Activated CD8-positive, alpha-beta memory T cell treated with anti-CD3 and anti-CD28 coated beads for 1 hour (primary cell): ENCODE measurements around the gene SYVN1.
"Not testable (repeated sequence)": the region's sequence is repeated elsewhere in the genome, so short reads cannot be mapped to it uniquely, and the experiment has no call there.

Source experiments
- DNase-seq, 2 donors: peaks; one replicate each; pipeline ENCODE4 v3.0.0-alpha.2; 2020; ENCODE audit warnings: low read depth in 1 of 2; ENCODE audit errors: extremely low read depth in 1 of 2

Gene SYVN1

DNA sequence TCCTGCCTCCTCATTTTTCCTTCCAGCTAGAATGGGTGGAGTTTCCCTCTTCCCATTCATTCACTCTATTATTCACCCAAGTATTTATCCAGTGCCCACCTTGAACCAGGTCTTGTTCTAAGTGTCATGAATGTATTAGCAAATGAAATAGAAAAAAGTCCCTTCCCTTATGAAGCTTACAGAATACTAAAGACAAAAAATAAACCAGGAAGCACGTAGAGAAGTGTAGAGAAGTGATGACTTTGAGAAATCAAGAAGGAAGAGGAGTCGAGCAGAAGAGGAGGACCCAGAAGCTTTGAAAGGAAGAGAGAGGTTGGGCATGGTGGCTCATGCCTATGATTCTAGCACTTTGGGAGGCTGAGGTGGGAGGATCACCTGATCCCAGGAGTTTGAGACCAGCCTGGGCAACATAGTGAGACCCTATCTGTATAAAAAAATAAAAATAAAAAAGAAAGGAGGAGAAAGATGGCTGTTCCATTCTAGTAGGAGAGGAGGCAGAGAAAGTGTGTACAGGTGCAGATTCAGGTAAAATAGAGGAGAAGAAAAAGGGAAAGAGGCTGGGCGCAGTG, 17.1 kb upstream of the SYVN1 start:
- DNase-seq, result no peak

DNA sequence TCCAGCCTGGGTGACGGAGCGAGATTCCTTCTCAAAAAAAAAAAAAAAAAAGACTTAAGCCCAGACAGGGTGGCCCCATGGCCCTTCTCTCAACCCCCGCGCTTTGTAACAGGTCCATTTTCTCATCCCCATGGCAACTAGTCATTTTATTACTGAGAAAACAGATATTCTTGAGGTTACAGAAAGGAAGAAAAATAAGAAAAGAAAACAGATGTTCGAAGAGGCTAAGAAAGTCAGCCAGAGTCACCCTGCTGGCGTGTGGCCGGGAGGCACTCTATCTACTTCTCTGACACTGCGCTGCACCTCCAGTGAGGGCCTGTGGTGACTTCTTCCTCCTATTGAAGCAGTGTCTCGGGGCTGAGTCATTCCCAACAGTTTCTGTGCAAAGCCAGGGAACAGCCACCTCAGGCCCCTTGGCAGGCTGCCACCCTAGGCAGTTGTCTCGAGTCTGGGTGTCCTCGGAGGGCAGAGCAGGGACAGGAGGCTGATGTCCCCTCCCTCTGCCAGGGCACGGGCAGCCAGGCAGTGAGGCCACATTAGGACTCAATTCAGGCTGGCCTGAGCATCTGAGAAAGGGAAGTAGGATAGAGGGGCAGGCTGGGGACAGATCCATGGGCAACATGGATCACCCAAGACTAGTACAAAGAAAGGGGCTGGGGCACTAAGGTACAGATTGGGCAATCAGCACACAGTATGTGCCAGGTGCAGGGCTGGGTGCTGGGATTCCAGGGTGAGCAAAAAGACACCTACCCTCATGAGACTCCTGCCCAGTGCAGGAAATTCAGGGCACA, 16.4 kb upstream of the SYVN1 start:
- DNase-seq, result no peak

DNA sequence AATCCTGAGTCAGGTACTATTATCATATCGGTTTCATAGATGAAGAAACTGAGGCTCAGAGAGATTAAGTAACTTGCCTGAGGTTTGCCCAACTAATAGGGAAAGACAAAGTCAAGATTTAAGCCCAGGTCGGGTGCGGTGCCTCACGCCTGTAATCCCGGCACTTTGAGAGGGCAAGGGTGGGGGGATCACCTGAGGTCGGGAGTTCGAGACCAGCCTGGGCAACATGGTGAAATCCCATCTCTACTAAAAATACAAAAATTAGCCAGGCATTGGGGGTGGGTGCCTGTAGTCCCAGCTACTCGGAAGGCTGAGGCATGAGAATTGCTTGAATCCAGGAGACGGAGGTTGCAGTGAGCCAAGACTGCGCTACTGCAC, 15.8 kb upstream of the SYVN1 start:
- not testable (repeated sequence) for DNase-seq

DNA sequence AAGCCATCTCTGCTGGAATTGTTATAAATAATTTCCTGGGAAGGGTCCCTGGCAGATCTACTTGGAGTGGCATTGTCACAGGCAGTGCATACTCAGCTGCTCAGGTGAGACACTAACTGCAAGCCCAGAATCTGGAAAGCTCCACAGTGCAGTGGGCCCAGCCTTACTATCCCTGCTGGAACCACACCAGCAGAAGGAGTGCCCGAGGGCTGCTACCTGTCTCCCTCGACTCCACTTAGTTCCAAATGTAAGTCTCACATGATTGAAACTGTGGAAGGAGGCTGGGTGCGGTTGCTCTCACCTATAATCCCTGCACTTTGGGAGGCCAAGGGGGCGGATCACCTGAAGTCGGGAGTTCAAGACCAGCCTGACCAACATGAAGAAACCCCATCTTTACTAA, 14.3 kb upstream of the SYVN1 start:
- DNase-seq, result no peak

DNA sequence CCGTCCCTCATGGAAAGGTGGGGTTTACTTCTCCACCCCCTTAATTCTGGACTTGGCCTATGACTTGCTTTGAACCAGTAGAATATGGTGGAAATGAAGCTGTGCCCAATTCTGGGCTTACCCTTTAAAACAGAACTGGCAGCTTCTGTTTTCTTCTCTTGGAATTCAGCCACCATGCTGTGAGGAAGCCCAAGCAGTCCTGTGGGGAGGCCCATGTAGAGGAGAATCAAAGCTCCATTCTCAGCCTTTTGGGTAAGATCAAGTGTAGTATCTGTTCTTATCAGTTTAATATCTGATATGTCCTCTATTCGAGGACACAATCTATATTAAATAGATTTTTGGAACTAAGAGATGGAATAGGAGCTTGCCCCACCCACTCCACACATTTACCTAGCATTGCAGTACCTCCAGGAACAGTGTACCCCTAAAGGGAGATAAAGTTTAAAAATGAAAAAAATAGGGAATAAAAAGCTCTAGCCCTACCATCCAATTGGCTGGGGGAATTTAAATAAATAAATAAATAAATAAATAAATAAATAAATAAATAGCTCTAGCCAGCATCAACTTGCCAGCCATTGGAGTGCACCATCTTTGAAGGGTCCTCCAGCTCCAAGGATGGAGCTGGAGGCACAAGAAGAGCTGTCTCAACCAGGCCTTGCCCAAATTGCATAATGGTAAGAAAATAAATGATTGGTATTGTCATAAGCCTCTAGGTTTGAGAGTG, 13.2 kb upstream of the SYVN1 start:
- no peak for DNase-seq

DNA sequence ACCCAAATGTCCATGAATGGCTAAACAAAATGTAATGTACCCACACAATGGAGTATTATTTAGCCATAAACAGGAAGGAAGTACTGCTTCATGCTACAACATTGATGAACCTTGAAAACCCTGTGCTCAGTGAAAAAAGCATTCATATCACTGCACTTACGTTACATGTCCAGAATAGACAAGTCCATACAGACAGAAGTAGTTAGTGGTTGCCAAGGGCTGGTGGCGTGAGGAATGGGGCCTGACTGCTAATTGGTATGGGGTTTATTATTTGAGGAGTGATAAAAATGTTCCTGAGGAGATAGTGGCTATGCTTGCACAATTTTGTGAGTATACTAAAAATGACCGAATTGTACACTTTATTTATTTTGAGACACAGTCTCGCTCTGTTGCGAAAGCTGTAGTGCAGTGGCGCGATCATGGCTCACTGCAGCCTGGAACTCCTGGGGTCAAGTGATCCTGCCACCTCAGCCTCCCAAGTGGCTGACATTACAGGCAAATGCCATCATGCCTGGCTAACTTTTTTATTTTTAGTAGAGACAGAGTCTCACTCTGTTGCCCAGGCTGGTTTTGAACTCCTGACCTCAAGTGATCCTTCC, 7.7 kb upstream of the SYVN1 start:
- no peak for DNase-seq

DNA sequence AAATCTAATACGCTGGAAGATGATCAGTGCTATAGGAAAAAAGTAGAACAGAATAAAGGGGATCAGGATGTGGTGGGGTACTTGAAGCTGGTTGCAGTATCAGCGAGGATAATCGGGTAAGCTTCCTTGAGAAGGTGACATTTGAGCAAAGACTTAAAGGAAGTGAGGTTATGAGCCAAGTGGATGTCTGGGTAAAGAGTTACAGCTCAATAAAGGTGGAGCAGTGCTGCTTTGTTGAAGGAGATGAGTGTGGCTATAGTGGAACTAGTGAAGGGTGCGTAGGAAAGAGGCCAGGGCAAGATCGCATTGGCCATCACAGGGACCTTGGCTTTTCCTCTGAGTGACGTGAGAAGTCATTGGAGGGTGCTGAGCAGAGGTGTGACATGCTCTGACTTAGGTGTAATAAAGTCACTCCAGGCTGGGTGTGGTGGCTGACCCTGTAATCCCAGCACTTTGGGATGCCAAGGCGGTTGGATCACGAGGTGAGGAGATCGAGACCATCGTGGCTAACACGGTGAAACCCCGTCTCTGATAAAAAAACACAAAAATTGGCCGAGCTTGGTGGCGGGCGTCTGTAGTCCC, 2.3 kb upstream of the SYVN1 start:
- DNase-seq, result no peak

DNA sequence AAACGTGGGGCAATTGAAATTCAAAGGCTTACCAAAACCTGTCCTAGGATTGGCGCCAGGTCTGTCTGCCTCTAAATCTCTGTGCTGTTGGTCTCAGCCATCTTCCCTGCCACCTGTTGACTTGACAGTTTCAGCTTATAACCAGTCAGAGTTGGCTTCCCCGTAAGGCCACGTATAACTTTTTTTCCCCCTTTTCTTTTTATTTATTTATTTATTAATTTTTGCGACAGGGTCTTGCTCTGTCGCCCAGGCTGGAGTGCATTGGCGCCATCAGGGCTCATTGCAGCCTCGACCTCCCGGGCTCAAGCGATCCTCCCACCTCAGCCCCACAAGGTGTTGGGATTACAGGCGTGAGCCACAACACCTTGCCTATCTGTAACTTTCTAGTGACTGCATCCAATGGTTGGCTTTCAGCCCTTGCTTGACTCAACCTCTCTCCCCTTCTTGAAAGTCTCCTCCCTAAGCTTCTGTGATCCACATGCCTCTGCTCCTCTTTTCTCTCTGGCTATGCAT, 1.4 kb upstream of the SYVN1 start:
- no peak for DNase-seq

DNA sequence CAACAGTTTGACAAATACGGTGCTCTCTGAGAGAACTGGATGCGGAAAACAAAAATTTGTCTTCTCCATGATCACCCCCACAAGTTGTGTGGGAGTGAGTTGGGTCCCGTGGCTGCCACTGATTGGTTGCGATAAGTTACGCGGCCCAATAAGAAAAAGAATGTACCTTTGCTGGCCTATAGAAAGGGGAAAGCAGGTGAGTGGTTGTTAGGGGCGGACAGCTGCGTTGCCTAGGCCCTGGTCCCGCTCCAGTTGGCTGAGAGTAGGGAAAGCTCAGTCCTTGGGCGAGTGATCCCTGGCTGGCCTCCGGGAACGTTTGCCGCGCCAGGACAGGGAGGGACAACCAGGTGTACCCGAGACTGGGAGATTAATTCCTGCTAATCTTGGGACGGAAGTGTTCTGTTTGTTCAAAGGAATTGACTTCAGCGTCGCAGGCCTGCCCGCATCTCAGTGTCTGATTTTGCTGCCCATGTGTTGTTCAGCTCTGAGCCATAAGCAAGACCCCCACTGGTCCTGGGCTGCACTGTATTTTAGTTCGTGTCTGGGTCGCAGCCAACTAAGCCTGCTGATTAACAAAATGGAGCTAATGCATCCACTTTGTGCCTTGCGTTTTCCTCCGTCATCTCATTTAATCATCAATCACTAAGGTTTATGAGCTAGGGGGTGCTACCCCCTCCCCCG, 773 bp upstream of the SYVN1 start:
- DNase-seq, result peak; percentile 55 to 64

DNA sequence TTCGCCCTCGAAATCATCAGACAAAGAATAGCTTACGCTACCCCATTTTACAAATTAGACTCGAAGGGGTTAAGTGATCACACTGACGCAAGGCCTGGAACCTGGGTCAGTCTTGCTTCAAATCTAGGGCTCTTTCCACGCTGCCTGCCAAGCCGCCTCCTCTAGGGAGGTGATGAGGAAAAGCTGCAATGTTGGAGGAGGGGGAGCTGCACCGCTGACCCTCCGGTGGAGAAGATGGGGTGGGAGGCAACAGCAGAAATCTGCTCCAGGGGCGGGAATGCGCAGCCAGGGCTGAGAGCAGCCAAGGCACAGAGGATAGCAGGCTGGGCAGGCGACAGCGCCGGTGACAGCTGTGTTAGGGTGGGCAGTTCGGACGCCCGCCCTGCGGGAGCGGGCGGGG, 595 bp downstream of the SYVN1 start:
- DNase-seq, result no peak

DNA sequence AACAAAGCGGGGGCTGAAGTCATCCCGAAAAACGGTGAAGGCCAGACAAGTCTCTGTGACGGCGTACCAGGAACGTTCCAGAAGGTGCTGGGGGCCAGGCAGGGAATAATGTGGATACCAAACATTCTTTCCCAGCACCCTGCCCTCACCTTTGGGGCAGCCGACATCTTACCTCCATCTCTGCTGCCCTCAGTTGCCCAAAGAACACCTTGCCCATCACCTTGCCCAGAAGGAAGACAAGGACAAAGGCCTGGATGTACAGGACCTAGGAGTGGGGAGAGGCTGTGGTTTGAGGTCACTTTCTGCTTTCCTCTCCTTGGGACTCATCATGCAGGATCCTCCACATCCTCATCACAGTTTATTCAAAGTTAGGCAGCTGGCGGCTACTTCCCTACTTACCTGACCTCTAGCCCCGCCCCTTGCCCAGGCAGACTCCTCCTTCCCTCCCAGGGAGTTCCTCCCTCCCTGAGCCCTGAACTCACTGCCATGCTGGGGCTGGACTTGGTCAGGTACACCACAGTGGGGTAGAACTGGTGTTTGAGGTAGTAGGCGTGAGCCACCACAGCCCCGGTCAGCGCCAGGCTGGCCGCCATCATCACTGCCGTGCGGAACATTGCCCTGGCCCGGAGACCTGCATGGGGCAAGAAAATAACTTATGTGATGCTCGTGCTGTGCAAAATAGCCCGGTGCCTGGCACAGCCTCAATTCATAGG, 1.2 kb downstream of the SYVN1 start:
- DNase-seq, result no peak

DNA sequence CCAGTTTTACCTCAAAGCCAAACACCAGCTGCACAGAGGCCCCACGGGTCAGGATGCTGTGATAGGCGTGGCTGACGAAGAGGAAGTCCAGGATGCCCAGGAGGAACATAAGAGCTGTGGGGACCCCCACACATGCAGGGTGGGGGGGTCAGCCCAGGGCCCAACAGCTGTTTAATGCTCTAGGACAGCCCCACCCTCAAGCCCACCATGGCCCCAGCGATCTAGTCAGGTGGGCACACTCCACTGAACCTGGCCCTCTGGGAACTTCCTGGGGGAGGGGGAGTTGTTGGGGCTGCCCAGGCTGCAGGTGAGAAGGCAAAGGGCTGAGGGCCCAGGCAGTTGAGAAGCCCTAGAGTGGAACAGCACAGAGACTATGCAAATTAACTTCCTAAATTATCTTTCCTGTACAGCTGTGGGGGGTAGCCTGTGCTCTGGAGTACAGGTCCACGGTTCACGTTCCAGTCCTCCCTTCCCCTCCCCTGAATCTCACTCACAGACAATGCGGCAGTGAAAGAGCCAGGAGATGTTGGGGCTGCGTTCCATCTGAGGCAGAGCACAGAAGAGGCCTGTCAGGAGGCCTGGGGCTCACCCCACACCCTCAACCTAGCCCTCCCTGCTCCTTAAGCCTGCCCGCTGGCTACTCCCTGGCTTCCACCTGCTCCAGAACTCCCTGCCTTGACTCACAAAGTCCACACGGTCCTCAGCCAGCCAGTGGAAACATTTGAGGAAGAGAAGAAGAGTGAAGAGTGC, 1.9 kb downstream of the SYVN1 start:
- DNase-seq, result no peak

DNA sequence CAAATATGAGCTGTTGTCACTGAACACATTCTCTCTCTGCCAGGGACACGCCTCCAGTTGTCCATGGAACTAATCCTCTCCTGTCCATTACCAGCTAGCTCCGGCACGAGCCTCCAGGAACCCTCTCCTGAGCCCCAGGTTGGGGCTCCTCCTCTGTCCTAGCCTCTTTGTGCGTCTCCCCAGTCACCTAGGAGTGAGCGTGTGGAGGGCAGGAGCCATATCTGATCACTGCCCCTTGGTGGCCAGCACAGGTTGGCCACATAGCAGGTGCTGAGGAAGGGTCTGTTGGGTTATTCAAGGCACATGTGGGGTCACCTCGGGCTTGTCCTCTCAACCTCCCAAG, 2.5 kb downstream of the SYVN1 start:
- no peak for DNase-seq

DNA sequence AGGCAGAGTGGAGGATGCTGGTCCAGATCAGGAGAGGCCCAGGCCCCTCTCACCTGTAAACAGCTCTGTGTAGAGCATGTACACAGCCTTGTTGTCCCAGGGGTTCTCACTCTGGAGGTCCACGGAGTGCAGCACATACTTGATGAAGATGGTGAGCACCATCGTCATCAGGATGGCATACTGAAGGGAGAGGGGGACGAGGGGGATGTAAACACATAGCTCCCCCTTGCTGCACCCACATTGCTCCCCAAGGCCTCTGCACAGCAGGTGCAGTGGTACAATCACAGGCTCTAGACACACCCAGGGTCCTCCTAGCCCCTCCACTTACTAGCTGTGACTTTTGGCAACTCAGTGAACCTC, 2.9 kb downstream of the SYVN1 start:
- no peak for DNase-seq

DNA sequence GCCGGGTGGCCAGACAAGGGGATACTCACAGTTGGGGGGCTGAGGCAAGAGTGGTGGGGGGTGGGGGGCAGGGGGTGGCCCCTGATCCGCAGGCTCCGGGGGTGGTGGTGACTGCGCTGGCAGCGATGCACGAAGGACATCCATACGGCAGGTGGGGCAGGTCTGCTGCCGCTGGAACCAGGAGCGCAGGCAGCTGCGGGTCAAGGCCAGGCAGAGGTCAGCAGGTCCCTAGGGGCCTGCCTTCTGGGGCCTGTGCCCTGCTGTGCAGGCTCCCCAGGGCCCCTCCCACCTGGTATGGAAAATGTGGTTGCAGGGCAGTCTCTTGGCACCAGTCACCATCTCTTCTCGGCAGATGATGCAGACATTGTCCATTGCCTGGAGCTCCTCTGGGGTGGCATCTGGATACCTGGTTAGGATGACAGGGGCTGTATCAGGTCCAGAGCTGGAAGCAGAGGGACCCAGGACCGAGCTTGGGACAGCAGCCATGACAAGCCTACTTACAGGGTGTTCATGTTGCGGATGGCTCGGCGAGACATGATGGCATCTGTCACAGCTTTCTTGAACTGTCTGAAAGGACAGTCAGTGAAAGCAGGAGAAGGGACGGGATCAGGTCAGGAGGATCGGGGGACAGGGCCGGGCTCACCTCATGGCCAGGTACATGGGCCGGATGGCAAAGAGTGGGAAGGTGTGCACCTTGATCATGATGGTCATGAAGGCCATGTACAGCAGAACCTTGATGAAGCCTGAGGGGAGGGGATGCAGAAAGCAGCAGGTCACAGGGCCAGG, 3.5 kb downstream of the SYVN1 start:
- DNase-seq, result no peak

DNA sequence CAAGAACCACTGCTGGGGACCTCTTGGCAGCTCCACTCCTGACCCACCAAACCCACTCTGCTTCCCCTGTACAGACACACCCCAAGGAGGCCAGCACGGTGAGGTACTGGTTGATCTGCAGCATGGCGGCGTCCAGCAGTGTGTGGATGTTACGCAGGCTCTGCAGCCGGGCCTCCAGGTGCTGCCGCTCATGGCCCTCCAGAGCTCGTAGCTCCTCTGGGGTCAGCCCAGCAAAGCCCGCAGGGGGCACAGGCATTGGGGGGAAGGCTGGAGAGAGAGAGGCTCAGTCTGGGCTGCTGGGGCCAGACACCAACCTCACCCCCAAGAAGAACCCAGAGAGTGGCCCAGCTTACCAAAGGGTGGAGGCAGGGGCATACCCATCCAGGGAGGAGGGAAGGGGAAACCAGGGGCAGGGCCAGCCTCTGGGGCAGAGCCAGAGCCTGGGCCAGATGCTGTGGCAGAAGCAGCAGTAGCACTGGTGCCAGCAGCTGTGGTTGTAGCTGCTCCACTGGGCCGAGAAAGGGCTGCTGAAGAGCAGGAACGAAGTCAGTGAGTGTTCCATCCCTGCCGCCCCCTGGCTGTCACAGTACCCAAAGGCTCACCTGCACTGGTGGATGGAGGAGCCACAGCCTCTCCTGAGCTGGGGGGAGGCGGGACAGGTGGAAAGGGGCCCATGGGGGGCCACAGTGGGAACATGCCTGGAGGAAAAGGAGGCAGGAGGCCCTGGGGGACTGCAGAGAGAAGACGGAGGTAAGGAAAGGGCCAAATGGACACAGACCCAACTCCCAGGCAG, 4.5 kb downstream of the SYVN1 start:
- no peak for DNase-seq

DNA sequence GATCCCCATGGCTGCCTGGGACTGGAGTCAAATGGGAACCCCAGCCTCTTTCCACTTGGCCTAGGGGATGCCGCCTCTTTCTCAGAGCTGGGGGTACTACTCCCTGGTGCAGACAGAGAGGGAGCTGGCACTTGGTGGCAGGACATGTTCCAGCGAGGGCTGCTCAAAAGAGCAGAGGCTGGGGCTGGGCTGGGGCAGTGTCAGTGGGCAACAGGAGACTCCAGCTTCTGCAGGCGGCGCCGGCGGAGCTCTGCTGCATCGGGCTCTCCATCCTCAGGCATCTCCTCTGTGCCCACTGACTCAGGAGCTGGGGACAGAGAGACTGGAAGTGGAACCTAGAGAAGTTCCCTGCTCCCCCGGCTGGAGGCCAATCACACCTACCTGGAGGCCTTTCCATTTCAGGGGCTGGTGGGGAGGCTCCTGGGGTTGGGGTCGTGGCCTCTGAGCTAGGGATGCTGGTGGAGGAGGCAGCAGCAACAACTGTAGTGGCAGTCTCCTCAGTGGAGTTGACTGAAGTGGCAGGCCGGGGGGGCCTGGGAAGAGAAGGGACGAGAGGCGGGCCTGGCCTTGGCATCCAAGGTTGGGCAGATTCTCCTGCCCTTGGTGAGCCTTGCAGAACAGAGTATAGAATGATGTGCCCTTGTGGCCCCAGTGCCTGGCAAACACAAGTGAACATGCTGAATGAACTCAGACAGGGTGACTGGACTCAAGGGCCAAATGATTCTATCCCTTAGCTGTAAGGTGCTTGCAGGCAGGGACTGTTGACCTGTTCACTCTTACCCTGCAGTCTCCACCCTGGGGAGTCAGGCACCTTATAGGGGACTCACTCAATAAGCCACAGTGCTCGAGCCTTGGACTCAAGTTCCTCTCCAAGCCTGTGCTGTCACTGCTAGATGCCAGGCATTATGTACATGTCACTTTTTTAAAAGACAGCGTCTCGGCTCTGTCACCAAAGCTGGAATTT, 5.9 kb downstream of the SYVN1 start:
- DNase-seq, result no peak
